ENCODE measurements around the gene DOCK3.
"Not testable (repeated sequence)": the region's sequence is repeated elsewhere in the genome, so short reads cannot be mapped to it uniquely, and the experiment has no call there.

The DOCK3 gene

DNA sequence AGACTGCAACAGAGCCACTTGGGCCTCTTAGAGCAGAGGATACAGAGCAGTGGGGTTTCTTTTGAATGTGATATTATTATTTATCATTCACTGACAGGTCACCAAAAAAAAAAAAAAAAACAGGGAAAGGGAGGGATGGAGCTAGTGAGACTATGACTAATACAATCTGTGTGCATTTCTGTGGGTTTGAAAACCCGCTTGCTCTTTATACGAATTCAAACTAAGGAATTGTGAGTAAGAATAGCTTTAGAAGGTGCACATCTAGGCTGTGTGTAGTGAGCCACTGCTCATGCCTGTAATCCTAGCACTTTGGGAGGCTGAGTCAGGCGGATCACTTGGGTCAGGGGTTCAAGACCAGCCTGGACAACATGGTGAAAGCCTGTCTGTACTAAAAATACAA is 523.8 kb downstream of the DOCK3 start:
- no peak for DNase-seq (ENCODE audit: low read depth in 2 of 2)

DNA sequence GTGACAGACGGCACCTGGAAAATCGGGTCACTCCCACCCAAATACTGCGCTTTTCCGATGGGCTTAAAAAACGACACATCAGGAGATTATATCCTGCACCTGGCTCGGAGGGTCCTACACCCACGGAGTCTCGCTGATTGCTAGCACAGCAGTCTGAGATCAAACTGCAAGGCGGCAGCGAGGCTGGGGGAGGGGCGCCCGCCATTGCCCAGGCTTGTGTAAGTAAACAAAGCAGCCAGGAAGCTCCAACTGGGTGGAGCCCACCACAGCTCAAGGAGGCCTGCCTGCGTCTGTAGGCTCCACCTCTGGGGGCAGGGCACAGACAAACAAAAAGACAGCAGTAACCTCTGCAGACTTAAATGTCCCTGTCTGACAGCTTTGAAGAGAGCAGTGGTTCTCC is 524.6 kb downstream of the DOCK3 start:
- not testable (repeated sequence) for DNase-seq (ENCODE audit: low read depth in 2 of 2)

DNA sequence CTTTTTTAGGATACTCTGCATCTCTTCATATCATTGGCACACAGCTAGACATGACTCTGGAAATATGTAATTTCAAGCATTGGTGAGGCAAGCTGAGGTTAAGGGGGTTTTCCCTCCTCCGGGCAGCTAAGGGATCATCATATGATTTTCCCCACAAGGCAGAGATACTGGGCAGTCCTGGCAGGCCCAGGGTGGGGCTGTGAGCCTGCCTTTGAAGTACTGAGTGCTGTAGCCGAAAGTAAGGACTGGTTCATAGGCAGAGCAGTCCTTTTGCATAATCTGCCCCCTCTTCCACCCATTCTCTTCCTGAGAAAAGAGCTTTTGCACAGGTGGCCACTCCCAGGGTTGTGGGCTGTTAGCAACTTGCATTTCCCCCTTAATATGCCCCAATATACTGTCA is 541.6 kb downstream of the DOCK3 start:
- no peak for DNase-seq (ENCODE audit: low read depth in 2 of 2)

DNA sequence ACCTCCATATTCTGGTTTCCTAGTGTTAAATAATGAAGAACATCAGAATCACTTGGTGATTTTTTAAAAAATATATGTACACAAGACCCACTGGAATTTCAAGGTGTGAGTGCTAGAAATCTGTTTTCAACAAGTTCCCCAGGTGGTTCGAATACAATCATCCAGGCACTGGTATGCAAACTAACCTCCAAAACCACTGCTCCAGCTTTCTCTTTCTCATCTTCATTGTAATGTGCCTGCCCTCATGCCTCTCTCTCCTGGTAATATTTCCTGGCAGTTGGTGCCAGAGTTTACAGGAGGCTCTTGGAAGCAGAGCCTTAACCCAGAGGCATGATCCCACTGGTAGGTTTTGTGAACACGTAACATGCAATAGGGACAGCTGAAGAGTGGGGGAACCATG is 547.2 kb downstream of the DOCK3 start:
- no peak for DNase-seq (ENCODE audit: low read depth in 2 of 2)

DNA sequence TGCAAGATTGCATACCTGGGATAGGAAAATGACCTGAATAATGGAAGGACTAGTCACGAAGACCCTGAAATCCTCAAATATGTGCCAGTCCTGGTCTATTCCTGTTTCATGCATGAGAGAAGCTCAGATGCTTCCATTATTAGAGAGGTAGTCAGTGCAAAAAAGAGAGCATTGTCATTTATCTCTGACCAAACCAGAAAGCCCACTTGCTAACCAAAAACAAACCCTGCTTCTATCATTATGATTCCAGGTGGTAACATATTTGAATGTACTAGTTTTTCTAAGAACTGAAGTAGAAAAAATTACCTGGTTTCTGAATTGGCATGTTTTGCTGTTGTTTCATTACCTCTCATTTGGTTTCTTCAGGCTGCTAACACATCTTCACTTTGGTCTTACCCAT is 549.6 kb downstream of the DOCK3 start:
- no peak for DNase-seq (ENCODE audit: low read depth in 2 of 2)

DNA sequence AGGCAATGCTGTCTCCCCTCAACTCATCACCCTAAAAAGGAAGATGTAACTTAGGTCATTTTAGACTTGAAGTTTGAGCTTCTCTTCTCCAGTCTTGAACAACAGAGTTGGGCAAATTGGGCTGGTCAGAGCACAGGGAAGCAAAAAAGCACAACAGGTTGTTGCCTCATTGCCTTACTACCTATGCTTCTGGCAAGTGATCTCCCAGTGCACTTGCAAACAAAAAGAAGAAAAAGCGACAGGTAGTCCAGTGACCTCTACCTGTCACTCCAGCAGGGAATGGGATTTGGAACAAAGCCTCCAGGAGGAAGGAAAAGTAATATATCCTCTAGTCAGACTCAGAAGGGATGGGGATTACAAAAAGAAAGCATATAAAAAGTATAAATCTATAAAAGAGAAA is 550.1 kb downstream of the DOCK3 start:
- DNase-seq (ENCODE audit: low read depth in 2 of 2) = no peak

DNA sequence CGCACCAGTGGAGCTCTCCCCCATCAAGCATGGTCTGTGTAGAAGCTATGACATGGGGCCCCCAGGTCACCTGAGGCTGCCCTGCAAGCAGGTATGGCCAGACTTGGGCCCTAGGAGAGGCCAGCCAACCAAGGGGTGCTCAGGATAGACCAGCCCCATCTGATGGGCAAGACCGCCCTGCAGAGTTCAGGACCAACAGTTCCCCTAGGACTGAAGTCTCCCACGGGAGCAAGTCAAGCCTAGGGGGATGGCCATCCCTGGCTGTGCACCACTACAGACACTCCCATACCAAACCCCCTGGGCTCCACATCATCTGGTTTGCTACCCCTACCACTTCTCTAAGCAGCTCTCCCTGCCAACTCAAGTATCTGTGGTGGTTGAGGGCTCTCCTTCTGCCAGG is 568.2 kb downstream of the DOCK3 start:
- no peak for DNase-seq (ENCODE audit: low read depth in 2 of 2)

DNA sequence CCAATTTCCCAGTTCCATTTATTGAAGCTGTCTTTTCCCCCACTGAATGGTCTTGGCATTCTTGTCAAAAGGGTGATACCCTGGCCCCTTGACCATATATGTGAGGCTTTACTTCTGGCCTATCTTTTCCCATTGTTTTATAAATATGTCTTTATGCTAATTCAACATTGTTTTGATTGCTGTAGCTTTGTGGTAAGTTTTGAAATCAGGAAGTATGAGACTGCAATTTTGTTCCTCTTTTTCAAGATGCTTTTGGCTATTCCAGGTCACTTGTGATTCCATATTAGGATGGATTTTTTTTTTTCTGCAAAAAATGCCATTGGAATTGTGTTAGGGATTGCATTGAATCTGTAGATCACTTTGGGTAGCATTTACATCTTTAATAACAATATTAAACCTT is 569.2 kb downstream of the DOCK3 start:
- no peak for DNase-seq (ENCODE audit: low read depth in 2 of 2)

DNA sequence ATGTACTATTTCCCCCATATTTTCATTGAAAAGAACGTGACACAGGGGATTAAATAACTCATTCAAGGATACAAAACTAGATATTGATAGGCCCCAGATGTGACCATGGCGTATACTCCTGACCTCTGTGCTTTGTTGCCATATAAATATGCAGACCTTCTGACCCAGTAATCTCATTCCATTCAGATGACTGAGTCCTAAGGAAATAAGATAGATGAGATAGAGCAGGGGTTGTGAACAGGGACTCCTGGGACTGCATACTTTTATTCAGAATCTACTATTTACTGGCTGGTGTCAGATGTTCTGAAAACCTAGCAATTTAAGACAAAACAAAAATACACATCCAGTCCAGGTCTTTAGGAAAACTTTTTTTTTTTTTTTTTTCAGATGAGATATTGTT is 571.1 kb downstream of the DOCK3 start:
- no peak for DNase-seq (ENCODE audit: low read depth in 2 of 2)

DNA sequence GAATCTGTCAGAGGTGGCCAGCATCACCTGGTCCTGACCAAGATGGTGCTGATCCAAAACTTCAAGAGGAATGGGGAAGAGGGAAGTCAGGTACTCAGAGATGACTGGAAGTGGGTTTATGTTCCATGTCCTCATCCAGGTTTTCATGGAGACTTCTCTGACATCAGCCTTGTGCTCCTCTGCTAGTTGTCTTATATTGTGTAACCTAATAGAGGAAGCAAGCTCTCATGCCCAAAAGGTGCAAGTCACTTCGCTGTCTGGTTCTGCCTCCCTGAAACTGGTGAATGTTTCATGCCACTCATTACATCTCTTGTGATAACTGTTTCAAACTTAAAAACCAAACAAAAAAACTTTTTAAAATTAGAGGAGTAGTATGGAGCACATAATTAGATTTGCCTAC is 583.1 kb downstream of the DOCK3 start:
- no peak for DNase-seq (ENCODE audit: low read depth in 2 of 2)

DNA sequence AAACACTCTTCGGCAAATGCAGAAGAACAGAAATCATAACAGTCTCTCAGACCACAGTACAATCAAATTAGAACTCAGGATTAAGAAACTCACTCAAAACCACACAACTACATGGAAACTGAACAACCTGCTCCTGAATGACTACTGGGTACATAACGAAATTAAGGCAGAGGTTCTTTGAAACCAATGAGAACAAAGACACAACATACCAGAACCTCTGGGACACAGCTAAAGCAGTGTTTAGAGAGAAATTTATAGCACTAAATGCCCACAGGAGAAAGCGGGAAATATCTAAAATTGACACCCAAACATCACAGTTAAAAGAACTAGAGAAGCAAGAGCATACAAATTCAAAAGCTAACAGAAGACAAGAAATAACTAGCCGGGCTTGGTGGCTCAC is 589.4 kb downstream of the DOCK3 start:
- DNase-seq (ENCODE audit: low read depth in 2 of 2) = not testable (repeated sequence)

DNA sequence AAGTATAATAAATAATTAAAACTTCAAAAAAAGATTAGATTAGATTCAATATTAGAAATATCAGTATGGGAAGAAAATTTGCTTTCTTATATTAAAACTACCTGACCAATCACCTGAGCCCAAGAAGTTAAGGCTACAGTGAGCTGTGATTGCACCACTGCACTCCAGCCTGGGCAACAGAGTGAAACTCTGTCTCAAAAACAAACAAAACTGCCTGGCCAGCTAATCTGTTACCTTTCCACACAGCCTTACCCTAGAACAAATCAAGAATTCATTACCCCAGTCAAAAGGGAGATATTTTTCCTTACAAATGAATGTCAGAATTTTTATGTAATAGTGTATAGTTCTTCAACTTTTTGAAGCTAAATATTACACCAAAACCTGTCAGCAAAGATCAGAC is 593.4 kb downstream of the DOCK3 start:
- no peak for DNase-seq (ENCODE audit: low read depth in 2 of 2)

DNA sequence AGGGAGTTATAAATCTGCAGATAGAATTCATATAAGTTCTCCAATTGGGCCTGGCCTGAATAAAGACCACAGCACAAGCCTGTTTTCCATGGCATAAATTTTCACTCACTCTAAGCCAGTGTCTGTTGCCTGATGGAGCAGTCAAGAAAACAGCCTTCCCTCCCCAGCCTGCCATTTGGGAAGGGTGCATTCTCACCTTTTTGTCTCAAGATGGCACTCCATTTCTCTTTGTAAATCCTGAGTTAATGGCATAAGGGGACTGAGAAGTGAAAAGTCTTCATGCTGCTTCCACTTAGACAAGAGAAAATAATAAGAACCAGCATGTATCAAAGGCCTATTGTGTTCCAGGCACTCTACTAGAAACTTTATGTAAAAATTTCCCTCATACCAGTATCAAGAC is 594.7 kb downstream of the DOCK3 start:
- no peak for DNase-seq (ENCODE audit: low read depth in 2 of 2)

DNA sequence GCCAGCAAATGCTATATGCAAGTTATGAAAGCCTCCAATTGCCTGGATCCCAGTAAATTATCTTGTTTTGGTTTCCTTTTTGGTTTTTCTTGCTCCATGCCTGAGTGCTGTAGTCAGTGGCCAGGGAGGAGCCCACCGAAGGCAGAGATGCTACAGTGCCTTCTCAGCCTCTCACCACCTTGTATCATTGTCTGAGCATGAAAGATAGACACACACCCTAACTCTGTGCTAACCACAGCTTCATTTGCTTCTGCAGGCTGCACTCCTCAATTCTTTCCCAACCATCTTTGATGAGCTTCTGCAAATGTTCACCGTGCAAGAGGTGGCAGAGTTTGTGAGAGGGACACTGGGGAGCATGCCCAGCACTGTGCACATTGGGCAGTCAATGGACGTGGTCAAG is 595.8 kb downstream of the DOCK3 start:
- DNase-seq (ENCODE audit: low read depth in 2 of 2) = no peak

DNA sequence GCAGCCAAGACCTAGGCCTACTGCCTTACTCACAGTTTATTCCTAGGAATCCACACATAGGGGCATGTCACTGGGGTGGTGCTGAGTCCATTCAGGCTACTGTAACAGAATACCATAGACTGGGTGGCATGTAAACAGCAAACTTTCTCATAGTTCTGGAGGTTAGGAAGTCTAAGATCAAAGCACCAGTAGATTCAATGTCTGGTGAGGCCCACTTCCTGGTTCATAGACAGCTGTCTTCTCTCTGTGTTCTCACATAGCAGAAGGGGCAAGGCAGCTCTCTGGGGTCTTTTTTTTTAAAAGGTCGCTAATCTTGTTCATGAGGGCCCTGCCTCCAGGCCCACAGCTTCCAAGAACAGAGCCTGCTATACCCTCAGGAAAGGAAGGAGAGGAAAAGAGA is 596.4 kb downstream of the DOCK3 start:
- DNase-seq (ENCODE audit: low read depth in 2 of 2) = no peak

DNA sequence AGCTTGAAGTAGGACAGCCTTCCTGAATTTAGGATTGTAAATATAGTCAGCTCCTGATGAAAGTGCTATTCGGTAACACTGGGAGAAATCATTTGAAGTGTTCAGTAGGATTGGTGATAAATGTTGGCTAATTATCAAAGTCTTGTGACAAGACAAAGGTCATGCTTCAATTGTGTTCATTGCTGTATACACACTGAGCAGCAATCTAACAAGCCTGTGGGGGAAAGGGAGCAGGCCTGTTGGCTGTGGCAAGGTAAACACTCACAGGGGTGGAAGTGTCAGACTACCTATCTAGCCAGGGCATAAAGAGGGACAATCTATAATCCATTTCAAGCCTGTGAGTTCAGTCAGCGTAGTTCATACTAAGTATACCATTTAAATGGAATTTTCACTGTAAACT is 599.3 kb downstream of the DOCK3 start:
- no peak for DNase-seq (ENCODE audit: low read depth in 2 of 2)

DNA sequence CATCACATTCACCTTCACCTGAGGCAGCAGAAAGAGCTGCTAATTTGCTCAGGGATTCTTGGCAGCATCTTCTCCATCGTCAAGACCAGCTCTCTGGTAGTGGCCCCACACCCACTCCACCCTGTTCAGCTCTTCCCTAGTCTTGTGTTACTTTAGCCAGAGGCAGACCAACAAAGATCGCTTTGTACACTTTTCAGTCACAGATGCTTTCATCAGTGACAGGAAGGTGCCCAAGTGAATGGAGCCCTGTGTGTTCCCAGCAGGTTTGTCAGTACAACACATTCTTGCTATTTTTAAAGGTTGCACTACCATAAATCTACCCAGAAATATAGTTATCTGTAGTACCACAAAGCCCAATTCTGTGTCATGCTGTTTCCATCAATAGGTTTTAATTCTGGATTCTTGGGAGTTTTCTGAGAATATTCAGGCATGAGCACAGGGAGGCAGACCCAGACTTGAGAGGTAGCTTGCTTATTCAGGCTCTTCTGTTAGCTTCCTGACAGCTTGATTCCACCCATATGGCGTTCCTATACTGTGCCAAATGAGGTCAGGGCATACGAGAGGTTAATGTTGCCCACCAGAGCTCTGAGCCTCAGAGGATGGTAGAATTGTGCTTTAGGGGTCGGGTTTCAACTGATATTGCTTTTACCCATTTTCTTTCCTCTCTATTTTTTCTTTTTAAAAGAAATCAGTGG is 600.5 kb downstream of the DOCK3 start:
- no peak for DNase-seq (ENCODE audit: low read depth in 2 of 2)

DNA sequence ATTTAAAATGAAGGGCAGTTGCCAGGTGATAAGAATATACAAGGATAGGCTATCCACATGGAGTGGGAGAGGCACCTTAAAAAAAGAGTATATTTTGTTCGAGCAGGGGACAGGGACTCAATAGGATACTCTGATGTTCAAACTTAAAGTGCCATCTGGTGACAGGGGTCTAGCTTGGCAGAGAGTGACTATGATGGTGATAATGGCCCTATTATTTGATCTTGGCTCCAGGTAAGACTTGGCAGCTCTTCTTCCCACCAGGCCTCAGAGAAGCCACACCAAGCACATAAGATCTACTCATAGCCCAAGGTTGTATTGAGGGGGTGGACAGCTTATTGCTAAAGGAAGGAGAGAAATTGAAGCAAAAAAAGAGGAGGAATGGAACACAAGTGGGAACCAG is 601.3 kb downstream of the DOCK3 start:
- no peak for DNase-seq (ENCODE audit: low read depth in 2 of 2)

DNA sequence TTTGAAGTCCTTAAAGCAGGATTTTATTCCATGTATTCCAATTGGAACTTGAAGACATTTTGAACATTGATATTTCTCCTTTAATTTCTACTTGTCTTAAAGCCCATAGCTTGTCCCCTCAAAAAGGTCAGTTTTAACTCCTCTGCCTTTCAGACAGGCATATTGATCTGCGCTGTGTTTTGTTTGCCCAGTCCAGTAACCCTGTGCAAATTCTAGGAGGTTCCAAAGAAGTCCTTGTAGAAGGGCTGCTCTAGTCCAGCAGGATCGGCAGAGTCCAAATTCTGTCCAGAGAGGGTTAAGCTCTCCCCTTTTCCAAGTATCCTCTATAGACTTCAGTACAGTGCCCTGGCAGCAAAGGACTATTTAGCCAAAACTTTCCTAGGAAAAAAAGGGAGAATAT is 604.7 kb downstream of the DOCK3 start:
- DNase-seq (ENCODE audit: low read depth in 2 of 2) = no peak

DNA sequence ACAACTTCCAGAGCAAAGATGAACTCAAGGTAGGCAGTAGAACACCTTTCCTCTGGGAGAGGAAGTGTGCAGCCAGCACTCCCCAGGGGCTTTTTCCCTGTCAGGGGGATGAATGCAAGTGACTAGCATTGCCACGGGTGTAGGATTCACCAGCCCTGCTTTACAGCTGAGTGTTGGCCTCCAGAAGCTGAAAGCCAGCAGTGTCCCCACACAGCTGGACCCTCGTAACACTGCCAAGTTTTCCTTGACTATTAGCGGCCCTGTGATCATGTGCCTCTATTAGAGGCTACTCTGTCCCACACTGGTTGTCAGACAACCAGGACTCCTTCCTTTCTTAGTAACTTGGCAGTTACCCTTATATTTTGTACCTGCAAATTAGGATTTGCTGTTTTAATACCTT is 605.4 kb downstream of the DOCK3 start:
- DNase-seq (ENCODE audit: low read depth in 2 of 2) = no peak

DNA sequence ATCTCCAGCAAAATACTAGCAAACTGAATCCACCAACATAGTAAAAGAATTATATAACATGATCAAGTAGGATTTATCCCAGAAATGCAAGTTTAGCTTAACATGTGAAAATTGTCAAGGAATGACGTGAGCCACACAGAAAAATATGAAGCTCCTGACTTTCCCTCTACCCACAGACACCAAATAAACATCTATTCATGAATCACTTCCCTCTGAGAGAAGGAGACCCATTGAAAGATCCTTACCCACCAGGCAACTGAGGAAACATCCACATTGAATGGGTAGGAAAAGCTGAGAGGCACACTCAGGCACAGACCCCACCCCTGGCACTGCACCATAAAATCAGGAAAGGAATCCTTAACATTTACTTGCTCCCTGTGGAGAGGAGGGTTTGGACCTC is 608.2 kb downstream of the DOCK3 start:
- no peak for DNase-seq (ENCODE audit: low read depth in 2 of 2)

DNA sequence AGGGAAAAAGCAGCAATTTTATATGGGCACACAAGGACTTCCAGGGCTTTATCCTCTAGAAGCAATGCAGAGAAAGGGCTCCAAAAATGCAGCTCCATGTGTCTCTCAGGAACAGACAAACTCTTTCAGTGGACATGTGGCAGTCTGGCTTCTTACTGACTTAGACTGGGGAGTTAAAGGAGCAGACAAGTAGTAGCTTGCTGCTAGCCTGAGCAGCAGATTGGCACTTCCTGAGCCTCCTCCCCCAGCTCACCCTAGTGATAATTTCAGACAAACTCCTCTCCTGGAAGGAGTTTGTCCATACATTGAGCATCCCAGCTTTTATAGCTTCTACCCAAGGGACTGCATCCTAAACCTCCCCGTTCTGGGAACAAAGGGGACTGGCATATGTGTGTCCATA is 608.7 kb downstream of the DOCK3 start:
- DNase-seq (ENCODE audit: low read depth in 2 of 2) = no peak

DNA sequence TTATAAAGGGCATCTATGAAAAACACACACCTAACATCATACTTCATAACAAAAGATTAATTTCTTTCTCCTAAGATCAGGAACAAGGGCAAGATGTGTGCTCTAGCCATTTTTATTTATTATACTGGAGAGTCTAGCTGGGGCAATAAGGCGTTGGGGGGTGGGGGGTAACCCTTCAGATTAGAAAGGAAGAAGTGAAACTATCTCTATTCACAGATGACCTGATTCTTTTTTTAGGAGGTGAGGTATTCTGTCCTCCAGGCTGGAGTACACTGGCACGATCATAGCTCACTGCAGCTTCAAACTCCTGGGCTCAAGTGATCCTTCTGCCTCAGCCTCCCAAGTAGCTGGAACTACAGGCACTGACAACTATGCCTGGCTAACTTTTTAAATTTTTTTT is 620.9 kb downstream of the DOCK3 start:
- DNase-seq (ENCODE audit: low read depth in 2 of 2) = no peak

DNA sequence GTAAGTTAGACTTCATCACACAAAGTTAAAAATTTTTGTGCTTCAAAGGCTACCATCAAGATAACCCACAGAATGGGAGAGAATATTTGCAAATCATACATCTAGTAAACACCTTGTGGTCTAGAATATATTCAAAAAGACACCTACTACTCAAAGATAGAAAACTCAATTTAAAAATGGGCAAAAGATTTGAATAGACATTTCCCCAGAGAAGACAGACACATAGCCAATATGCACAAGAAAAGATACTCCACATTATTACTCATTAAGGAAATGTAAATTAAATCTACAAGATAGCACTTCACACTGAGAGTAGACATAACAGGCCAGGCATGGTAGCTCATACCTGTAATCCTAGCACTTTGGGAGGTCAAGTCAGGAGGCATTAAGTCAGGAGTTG is 622.6 kb downstream of the DOCK3 start:
- DNase-seq (ENCODE audit: low read depth in 2 of 2) = no peak

DNA sequence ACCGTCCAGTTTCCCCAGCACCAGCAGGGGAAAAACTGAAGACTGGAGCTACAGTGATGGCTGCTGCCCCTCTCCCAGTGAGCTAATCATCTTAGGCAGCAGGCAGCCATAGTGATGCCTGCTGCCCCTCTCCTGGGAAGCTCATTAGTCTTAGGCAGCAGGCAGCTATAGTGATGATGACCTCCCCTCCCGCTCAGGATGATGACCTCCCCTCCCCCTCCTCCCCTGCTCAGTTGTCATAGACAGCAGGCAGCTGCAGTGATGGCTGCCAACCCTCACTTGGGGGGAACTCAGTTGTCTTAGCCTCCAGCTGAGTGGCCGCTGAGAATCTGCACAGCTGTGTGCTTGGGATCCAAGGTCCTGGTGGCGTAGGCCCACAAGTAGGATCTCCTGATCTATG is 629.5 kb downstream of the DOCK3 start:
- DNase-seq (ENCODE audit: low read depth in 2 of 2) = no peak
